ENCODE results near the gene BCL2.
A peak's percentile ranks its signal among the peaks of the same experiment; 100 is the strongest.

BCL2 gene

GRCh38 chr18:63284827-63285733 is 34.5 kb downstream of the BCL2 start:
- no peak for DNase-seq

GRCh38 chr18:63284173-63284799 is 35.3 kb downstream of the BCL2 start:
- no peak for DNase-seq

GRCh38 chr18:63283305-63284094 is 36.1 kb downstream of the BCL2 start:
- DNase-seq: no peak

- DNase-seq: no peak
Observed at GRCh38 chr18:63282793-63283192, 36.8 kb downstream of the BCL2 start.

GRCh38 chr18:63273222-63273927 is 46.2 kb downstream of the BCL2 start:
- no peak for DNase-seq

GRCh38 chr18:63272638-63273037 is 46.9 kb downstream of the BCL2 start:
- DNase-seq: no peak

- no peak for DNase-seq
Observed at GRCh38 chr18:63271881-63272299, 47.7 kb downstream of the BCL2 start.

- no peak for DNase-seq
Observed at GRCh38 chr18:63271148-63271547, 48.4 kb downstream of the BCL2 start.

- no peak for DNase-seq
Observed at GRCh38 chr18:63267975-63268721, 51.4 kb downstream of the BCL2 start.

- DNase-seq: no peak
Observed at GRCh38 chr18:63266888-63267790, 52.4 kb downstream of the BCL2 start.

- no peak for DNase-seq
Observed at GRCh38 chr18:63265326-63265725, 54.2 kb downstream of the BCL2 start.

- no peak for DNase-seq
Observed at GRCh38 chr18:63264871-63265270, 54.7 kb downstream of the BCL2 start.

GRCh38 chr18:63263444-63263843 is 56.1 kb downstream of the BCL2 start:
- no peak for DNase-seq

GRCh38 chr18:63262369-63263335 is 56.9 kb downstream of the BCL2 start:
- peak; percentile 43 to 77 for DNase-seq

- DNase-seq: no peak
Observed at GRCh38 chr18:63261029-63261428, 58.5 kb downstream of the BCL2 start.

- no peak for DNase-seq
Observed at GRCh38 chr18:63260380-63260754, 59.2 kb downstream of the BCL2 start.

- no peak for DNase-seq
Observed at GRCh38 chr18:63259567-63260379, 59.8 kb downstream of the BCL2 start.

- DNase-seq: peak; percentile 30 to 72
Observed at GRCh38 chr18:63258749-63259566, 60.6 kb downstream of the BCL2 start.

All from hippocampal formation (tissue), 2 donors.